Peyer's patch (tissue), 4 donors: ENCODE data around the gene ZFX. TPM values are rescaled to one million over a fixed set of nuclear protein-coding genes. Genes with fewer than 3 reads are reported as not detected.
"Not testable (repeated sequence)": the region's sequence is repeated elsewhere in the genome, so short reads cannot be mapped to it uniquely, and the experiment has no call there.

Experiments used
- DNase-seq, 3 donors: peaks; one replicate each; pipeline ENCODE4 v3.0.0-alpha.2; 2017 to 2019
- H3K27ac ChIP-seq, 4 donors: fragments of 200-600 bp; sonication (generic); one replicate each; pipeline ENCODE4 v1.5.1; 2016 to 2019
- H3K27me3 ChIP-seq, 2 donors: fragments of 200-600 bp; sonication (generic); one replicate each; pipeline ENCODE4 v1.5.1; 2019
- H3K36me3 ChIP-seq, 3 donors: fragments of 200-600 bp; sonication (generic); one replicate each; pipeline ENCODE4 v1.5.1; 2016 to 2019
- H3K4me1 ChIP-seq, 4 donors: fragments of 200-600 bp; sonication (generic); one replicate each; pipeline ENCODE4 v1.5.1; 2016 to 2019
- H3K4me3 ChIP-seq, 4 donors: fragments of 200-600 bp; sonication (generic); 1 replicate in 3 of 4; 2 replicates in 1 of 4; pipeline ENCODE4 v1.5.1; 2016 to 2019; ENCODE audit warnings: mild to moderate bottlenecking in 1 of 4
- H3K9me3 ChIP-seq, 4 donors: fragments of 200-600 bp; sonication (generic); one replicate each; pipeline ENCODE4 v1.5.1; 2016 to 2019; ENCODE audit warnings: mild to moderate bottlenecking in 1 of 4
- CTCF ChIP-seq, 6 experiments: fragments of 450-650 bp in 4 of 6; fragments of 200-600 bp in 2 of 6; sonication (generic) in 1 of 6; IDR thresholded peaks; one replicate each; pipeline ENCODE4 v1.5.1; 2017 to 2019; ENCODE audit warnings: antibody characterized with exemption in 6 of 6, mild to moderate bottlenecking in 3 of 6, moderate library complexity in 1 of 6
- POLR2A ChIP-seq, 2 donors: fragments of 450-650 bp; IDR thresholded peaks; one replicate each; pipeline ENCODE4 v1.5.1; 2017; ENCODE audit warnings: antibody characterized with exemption in 2 of 2, mild to moderate bottlenecking in 2 of 2, moderate library complexity in 2 of 2
- total RNA-seq, 4 donors: library from RNA; depleted of rRNA; stranded (reverse); fragments of >200 nt; gene quantifications; one replicate each; pipeline ENCODE4 v1.1.0, GENCODE V29; 2016

The ZFX gene
- total RNA-seq, 4 donors from 2014 or later = 20.4 to 92.4 (median 43.4) TPM

GRCh38 chrX:24124244-24124799, 25.2 kb upstream of the ZFX start:
- Histone ChIP-seq H3K9me3 (no peaks in the 10 kb centered on the region), H3K36me3 (no peaks in the 10 kb centered on the region), H3K27me3 (no peaks in the 10 kb centered on the region), H3K4me1 (no peaks in the 10 kb centered on the region), H3K4me3 (no peak overlapping the region), H3K27ac (no peak overlapping the region)
- no peak for DNase-seq
- TF ChIP-seq POLR2A (IDR thresholded peaks at IDR 0.05) (no peak), CTCF (IDR thresholded peaks at IDR 0.05) (no peak)

DNA sequence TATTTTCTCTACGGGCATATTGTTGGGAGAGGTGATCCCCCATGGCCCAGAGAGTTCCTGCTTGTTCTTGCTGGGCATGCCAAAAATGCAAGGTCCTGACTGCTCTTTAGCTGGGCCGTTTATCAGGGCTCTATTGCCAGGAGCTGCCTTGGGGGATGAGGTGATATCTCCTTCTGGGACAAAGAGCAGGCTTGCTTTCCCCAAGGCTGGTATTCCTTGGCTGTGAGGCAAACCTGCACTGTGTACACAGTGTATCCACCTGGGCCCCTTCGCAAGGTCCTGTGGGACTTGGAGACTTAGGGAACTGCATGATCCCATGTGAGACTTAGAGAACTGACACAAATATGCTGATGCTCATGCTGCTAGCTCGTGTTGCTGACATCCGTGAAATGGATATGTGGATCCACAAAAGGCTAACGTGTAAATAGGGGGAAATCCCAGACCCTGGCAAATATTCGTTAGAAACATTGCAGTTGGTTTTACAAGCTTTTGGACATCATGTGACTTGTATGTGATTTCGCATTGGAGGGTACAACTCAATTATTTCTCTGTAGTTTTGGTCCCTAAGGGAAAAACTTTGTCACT, 24.4 kb upstream of the ZFX start:
- no peak overlapping the region for H3K4me3 ChIP-seq
- H3K27ac ChIP-seq = no peak overlapping the region
- TF ChIP-seq CTCF (IDR thresholded peaks at IDR 0.05) (no peak), POLR2A (IDR thresholded peaks at IDR 0.05) (no peak)
- H3K9me3 ChIP-seq = no peaks in the 10 kb centered on the region
- no peaks in the 10 kb centered on the region for H3K4me1 ChIP-seq
- H3K27me3 ChIP-seq = no peaks in the 10 kb centered on the region
- no peak for DNase-seq
- H3K36me3 ChIP-seq = no peaks in the 10 kb centered on the region

DNA sequence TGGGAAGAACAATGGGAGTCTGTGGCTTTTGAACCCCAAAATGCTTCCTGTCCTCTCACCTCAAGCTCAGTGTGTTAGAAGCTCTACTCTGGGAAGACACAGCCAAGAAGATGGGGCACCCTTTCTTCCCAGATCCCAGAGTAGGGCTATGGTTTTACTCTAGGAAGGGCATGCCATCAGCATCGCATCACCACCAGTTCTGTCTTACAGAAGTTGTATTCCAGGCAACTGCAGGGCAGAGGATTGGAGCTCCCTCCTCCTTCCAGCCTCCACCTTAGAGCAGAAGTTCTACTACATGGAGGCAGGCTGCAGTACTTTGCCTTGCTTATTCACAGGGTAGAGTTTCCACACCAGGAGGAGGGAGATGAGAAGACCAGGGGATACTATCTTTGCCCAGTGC, 18.1 kb upstream of the ZFX start:
- Histone ChIP-seq H3K4me3 (no peak overlapping the region), H3K36me3 (no peaks in the 10 kb centered on the region), H3K9me3 (no peaks in the 10 kb centered on the region), H3K27ac (no peak overlapping the region), H3K4me1 (no peaks in the 10 kb centered on the region), H3K27me3 (no peaks in the 10 kb centered on the region)
- TF ChIP-seq CTCF (IDR thresholded peaks at IDR 0.05) (no peak), POLR2A (IDR thresholded peaks at IDR 0.05) (no peak)
- DNase-seq = no peak

DNA sequence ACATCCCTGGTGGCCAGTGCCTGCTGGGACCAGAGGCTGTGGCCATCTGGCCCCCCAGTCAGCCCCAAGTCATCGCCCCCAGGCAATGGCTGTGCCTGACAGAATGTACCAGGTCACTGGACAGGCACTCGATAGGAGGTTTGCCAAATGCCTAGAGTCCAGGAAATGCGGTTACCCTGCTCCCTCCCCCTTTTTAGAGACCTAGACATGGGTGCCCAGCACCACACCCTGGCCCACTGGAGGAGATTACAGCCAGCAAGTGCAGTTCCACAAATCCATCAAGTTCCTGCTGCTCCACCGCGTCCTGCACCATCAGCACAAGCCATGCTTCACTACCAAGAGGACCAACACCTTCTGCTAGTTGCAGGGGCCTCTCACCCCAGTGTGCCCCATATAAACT, 16.2 kb upstream of the ZFX start:
- Histone ChIP-seq H3K36me3 (no peaks in the 10 kb centered on the region), H3K4me3 (no peak overlapping the region), H3K4me1 (no peaks in the 10 kb centered on the region), H3K9me3 (no peaks in the 10 kb centered on the region), H3K27ac (no peak overlapping the region), H3K27me3 (no peaks in the 10 kb centered on the region)
- no peak for DNase-seq
- no peak for TF ChIP-seq CTCF (IDR thresholded peaks at IDR 0.05)
- no peak for TF ChIP-seq POLR2A (IDR thresholded peaks at IDR 0.05)

- H3K36me3 ChIP-seq, H3K27ac ChIP-seq, H3K27me3 ChIP-seq, H3K4me3 ChIP-seq, DNase-seq, H3K4me1 ChIP-seq, H3K9me3 ChIP-seq: not testable (repeated sequence)
Measured at GRCh38 chrX:24135768-24136167, 13.8 kb upstream of the ZFX start.

GRCh38 chrX:24137192-24137591, 12.3 kb upstream of the ZFX start:
- DNase-seq = no peak
- H3K27ac ChIP-seq = no peak overlapping the region
- TF ChIP-seq CTCF (IDR thresholded peaks at IDR 0.05) = no peak
- no peak for TF ChIP-seq POLR2A (IDR thresholded peaks at IDR 0.05)
- H3K9me3 ChIP-seq = no peaks in the 10 kb centered on the region
- H3K36me3 ChIP-seq = no peaks in the 10 kb centered on the region
- H3K4me3 ChIP-seq = no peak overlapping the region
- no peaks in the 10 kb centered on the region for H3K27me3 ChIP-seq
- no peaks in the 10 kb centered on the region for H3K4me1 ChIP-seq

GRCh38 chrX:24143982-24144381, 5.5 kb upstream of the ZFX start:
- H3K27me3 ChIP-seq, H3K4me3 ChIP-seq, DNase-seq, H3K9me3 ChIP-seq, H3K27ac ChIP-seq, H3K36me3 ChIP-seq, H3K4me1 ChIP-seq: not testable (repeated sequence)
